Measurements from ENCODE around the gene AFDN.

- no peak for TF ChIP-seq YY1 (IDR thresholded peaks at IDR 0.05; ENCODE audit: low read depth, low read length)
- no peak for TF ChIP-seq CEBPB (IDR thresholded peaks at IDR 0.05; ENCODE audit: low read depth, low read length)
- TF ChIP-seq MAX (IDR thresholded peaks at IDR 0.05) = no peak
- no peak for TF ChIP-seq CTCF (IDR thresholded peaks at IDR 0.05; ENCODE audit: control extremely low read depth in 1 of 3, insufficient read depth in 1 of 3, low read depth in 1 of 3, low read length in 3 of 3)
- no peak for TF ChIP-seq SIRT6 (IDR thresholded peaks at IDR 0.05; ENCODE audit: low read length)
- TF ChIP-seq MAFK (IDR thresholded peaks at IDR 0.05; ENCODE audit: low read depth, low read length) = no peak
Measured at GRCh38 chr6:167791091-167791779, 35.5 kb upstream of the AFDN start.

All from H1 (cell line).